ENCODE results near the gene ANKRD65. TPM values are rescaled to one million over a fixed set of nuclear protein-coding genes. Genes with fewer than 3 reads are reported as not detected.
"Not testable (repeated sequence)": the region's sequence is repeated elsewhere in the genome, so short reads cannot be mapped to it uniquely, and the experiment has no call there.

Gene ANKRD65
- total and polyA plus RNA-seq, 7 donors = 0.77 to 5.4 (median 2.4) TPM

GRCh38 chr1:1420654-1421141, 378 bp downstream of the ANKRD65 start:
- Histone ChIP-seq H3K27ac (no peak overlapping the region), H3K4me3 (peak overlapping the region; percentile 65), H3K36me3 (ENCODE audit: insufficient read depth in 1 of 2, low read depth in 1 of 2) (no peaks in the 10 kb centered on the region), H3K9me3 (no peaks in the 10 kb centered on the region), H3K27me3 (ENCODE audit: insufficient read depth in 3 of 3, low read length in 2 of 3) (no peaks in the 10 kb centered on the region), H3K4me1 (no peaks in the 10 kb centered on the region)
- no peak for DNase-seq
- no peak for TF ChIP-seq CTCF (IDR thresholded peaks at IDR 0.05)
- intact Hi-C loops (cut with DNase I) = no loop called here
- WGBS, 3 donors = 45 to 73% (median 45%) methylated on average over 7 to 12 of the region's 12 CpGs
- peak in 2 of 4 donors; percentile 4 to 26 for ATAC-seq

- Histone ChIP-seq H3K27me3 (ENCODE audit: insufficient read depth in 3 of 3, low read length in 2 of 3) (no peaks in the 10 kb centered on the region), H3K9me3 (no peaks in the 10 kb centered on the region), H3K36me3 (ENCODE audit: insufficient read depth in 1 of 2, low read depth in 1 of 2) (no peaks in the 10 kb centered on the region), H3K27ac (peak overlapping the region; percentile 50), H3K4me1 (no peaks in the 10 kb centered on the region), H3K4me3 (peak overlapping the region; percentile 65)
- intact Hi-C loops (cut with DNase I) = no loop called here
- WGBS, 3 donors = 5 to 18% (median 7%) methylated on average over 18 to 112 of the region's 112 CpGs
- TF ChIP-seq CTCF (IDR thresholded peaks at IDR 0.05) = no peak
- DNase-seq (peak in 1 of 2 donors; percentile 63), ATAC-seq (peak; percentile 63 to 83 (median 68))
Measured at GRCh38 chr1:1419813-1420653, 1.0 kb downstream of the ANKRD65 start.

- H3K27ac ChIP-seq = peak overlapping the region; percentile 50
- H3K27me3 ChIP-seq (ENCODE audit: insufficient read depth in 3 of 3, low read length in 2 of 3) = no peaks in the 10 kb centered on the region
- DNase-seq = no peak
- peak; percentile 11 to 40 (median 15) for ATAC-seq
- WGBS, 3 donors = 74 to 83% (median 82%) methylated on average over 20 to 21 of the region's 21 CpGs
- peak overlapping the region; percentile 65 for H3K4me3 ChIP-seq
- H3K4me1 ChIP-seq = no peaks in the 10 kb centered on the region
- H3K36me3 ChIP-seq (ENCODE audit: insufficient read depth in 1 of 2, low read depth in 1 of 2) = no peaks in the 10 kb centered on the region
- H3K9me3 ChIP-seq = no peaks in the 10 kb centered on the region
- intact Hi-C loops (cut with DNase I) = no loop called here
- TF ChIP-seq CTCF (IDR thresholded peaks at IDR 0.05) = no peak
Measured at GRCh38 chr1:1419363-1419812, 1.7 kb downstream of the ANKRD65 start.

- Histone ChIP-seq H3K36me3 (ENCODE audit: insufficient read depth in 1 of 2, low read depth in 1 of 2) (no peaks in the 10 kb centered on the region), H3K9me3 (no peaks in the 10 kb centered on the region), H3K4me3 (no peak overlapping the region), H3K27me3 (ENCODE audit: insufficient read depth in 3 of 3, low read length in 2 of 3) (no peaks in the 10 kb centered on the region), H3K4me1 (no peaks in the 10 kb centered on the region), H3K27ac (no peak overlapping the region)
- TF ChIP-seq CTCF (IDR thresholded peaks at IDR 0.05) = no peak
- ATAC-seq (peak in 3 of 4 donors; percentile 10 to 38 (median 22)), DNase-seq (no peak)
- WGBS, 3 donors = 85 to 93% (median 88%) methylated on average over 23 to 26 of the region's 26 CpGs
- intact Hi-C loops (cut with DNase I) = no loop called here
Measured at GRCh38 chr1:1418464-1419362, 2.4 kb downstream of the ANKRD65 start.

- H3K27ac ChIP-seq; H3K36me3 ChIP-seq (ENCODE audit: insufficient read depth in 1 of 2, low read depth in 1 of 2); H3K9me3 ChIP-seq; intact Hi-C loops (cut with DNase I); H3K4me3 ChIP-seq; H3K27me3 ChIP-seq (ENCODE audit: insufficient read depth in 3 of 3, low read length in 2 of 3); H3K4me1 ChIP-seq; ATAC-seq; DNase-seq: not testable (repeated sequence)
- WGBS, 3 donors = 67 to 75% (median 71%) methylated on average over 25 of the region's 25 CpGs
Measured at GRCh38 chr1:1417825-1418463, 3.1 kb downstream of the ANKRD65 start.

- H3K36me3 ChIP-seq (ENCODE audit: insufficient read depth in 1 of 2, low read depth in 1 of 2); DNase-seq; H3K4me1 ChIP-seq; ATAC-seq; H3K9me3 ChIP-seq; intact Hi-C loops (cut with DNase I); H3K4me3 ChIP-seq; H3K27me3 ChIP-seq (ENCODE audit: insufficient read depth in 3 of 3, low read length in 2 of 3); H3K27ac ChIP-seq: not testable (repeated sequence)
- 72 to 94% (median 72%) methylated on average over 5 of the region's 5 CpGs for WGBS, 3 donors
Measured at GRCh38 chr1:1417396-1417795, 3.7 kb downstream of the ANKRD65 start.

Data from psoas muscle (tissue), 8 donors.